Measurements from ENCODE around the gene FTL.

The FTL gene

GRCh38 chr19:48988286-48988685 lies 23.2 kb downstream of the FTL start:
- DNase-seq (ENCODE audit: extremely low spot score, insufficient read length, low read depth) (no peak), FAIRE-seq (no peak)

GRCh38 chr19:48988860-48989259 lies 23.8 kb downstream of the FTL start:
- FAIRE-seq (no peak), DNase-seq (ENCODE audit: extremely low spot score, insufficient read length, low read depth) (no peak)

- no peak for DNase-seq (ENCODE audit: extremely low spot score, insufficient read length, low read depth)
- FAIRE-seq: no peak
Measured at GRCh38 chr19:48989701-48990291, 24.7 kb downstream of the FTL start.

GRCh38 chr19:48990400-48990799 lies 25.3 kb downstream of the FTL start:
- FAIRE-seq (no peak), DNase-seq (ENCODE audit: extremely low spot score, insufficient read length, low read depth) (no peak)

GRCh38 chr19:48991011-48991609 lies 26.0 kb downstream of the FTL start:
- FAIRE-seq: no peak
- no peak for DNase-seq (ENCODE audit: extremely low spot score, insufficient read length, low read depth)

- FAIRE-seq: no peak
- no peak for DNase-seq (ENCODE audit: extremely low spot score, insufficient read length, low read depth)
Measured at GRCh38 chr19:48991873-48992580, 26.9 kb downstream of the FTL start.

- DNase-seq (ENCODE audit: extremely low spot score, insufficient read length, low read depth): no peak
- FAIRE-seq: no peak
Measured at GRCh38 chr19:48992581-48993174, 27.6 kb downstream of the FTL start.

GRCh38 chr19:48993175-48994034 lies 28.3 kb downstream of the FTL start, which contains the start of the genes GYS1 and RUVBL2:
Gene GYS1, minus strand, starts transcription at chr19:48993309. Its CDS starts 197 bp downstream, at chr19:48993112.
Gene RUVBL2, plus strand, starts transcription at chr19:48993887. Its CDS starts 25 bp downstream, at chr19:48993912.
- DNase-seq (ENCODE audit: extremely low spot score, insufficient read length, low read depth) (peak; percentile 98), FAIRE-seq (peak; percentile 99)

- FAIRE-seq (no peak), DNase-seq (ENCODE audit: extremely low spot score, insufficient read length, low read depth) (no peak)
Measured at GRCh38 chr19:48994035-48994386, 28.9 kb downstream of the FTL start.

GRCh38 chr19:48997972-48998371 lies 32.9 kb downstream of the FTL start:
- DNase-seq (ENCODE audit: extremely low spot score, insufficient read length, low read depth) (no peak), FAIRE-seq (no peak)

- DNase-seq (ENCODE audit: extremely low spot score, insufficient read length, low read depth): no peak
- peak; percentile 52 for FAIRE-seq
Measured at GRCh38 chr19:48999481-49000325, 34.6 kb downstream of the FTL start.

GRCh38 chr19:49004133-49004532 lies 39.0 kb downstream of the FTL start:
- FAIRE-seq (no peak), DNase-seq (ENCODE audit: extremely low spot score, insufficient read length, low read depth) (no peak)

- DNase-seq (ENCODE audit: extremely low spot score, insufficient read length, low read depth) (no peak), FAIRE-seq (no peak)
Measured at GRCh38 chr19:49004964-49005614, 40.0 kb downstream of the FTL start.

- DNase-seq (ENCODE audit: extremely low spot score, insufficient read length, low read depth): no peak
- FAIRE-seq: no peak
Measured at GRCh38 chr19:49006905-49007304, 41.8 kb downstream of the FTL start.

GRCh38 chr19:49009828-49010227 lies 44.7 kb downstream of the FTL start:
- no peak for FAIRE-seq
- no peak for DNase-seq (ENCODE audit: extremely low spot score, insufficient read length, low read depth)

- FAIRE-seq: no peak
Measured at GRCh38 chr19:49010453-49010852, 45.3 kb downstream of the FTL start.

GRCh38 chr19:49011194-49011593 lies 46.1 kb downstream of the FTL start:
- DNase-seq (ENCODE audit: extremely low spot score, insufficient read length, low read depth) (no peak), FAIRE-seq (no peak)

More at GRCh38 chr19:49010453-49010852, 45.3 kb downstream of the FTL start:
- DNase-seq (ENCODE audit: extremely low spot score, insufficient read length, low read depth): no peak

- FAIRE-seq (no peak), DNase-seq (ENCODE audit: extremely low spot score, insufficient read length, low read depth) (no peak)
Measured at GRCh38 chr19:49014123-49014869, 49.2 kb downstream of the FTL start.
